Stimulated activated CD4-positive, alpha-beta T cell treated with anti-CD3 and anti-CD28 coated beads, TNF-alpha, amount 100 ng/mL, for 4 hours (primary cell): ENCODE data around the gene DPAGT1.
"Not testable (repeated sequence)": the region's sequence is repeated elsewhere in the genome, so short reads cannot be mapped to it uniquely, and the experiment has no call there.

Experiments used
- DNase-seq, 3 experiments: peaks; one replicate each; pipeline ENCODE4 v3.0.0-alpha.2; 2020; ENCODE audit warnings: low read depth in 3 of 3

DPAGT1 gene

GRCh38 chr11:119115484-119116234 lies 14.0 kb upstream of the DPAGT1 start:
- no peak for DNase-seq

- DNase-seq = no peak
Measured at GRCh38 chr11:119114351-119114750, 12.7 kb upstream of the DPAGT1 start.

- DNase-seq = no peak
Measured at GRCh38 chr11:119113716-119114115, 12.1 kb upstream of the DPAGT1 start.

GRCh38 chr11:119112314-119113020 lies 10.8 kb upstream of the DPAGT1 start:
- no peak for DNase-seq

GRCh38 chr11:119111361-119111925 lies 9.8 kb upstream of the DPAGT1 start:
- DNase-seq = no peak

GRCh38 chr11:119110439-119110838 lies 8.8 kb upstream of the DPAGT1 start:
- DNase-seq = no peak

GRCh38 chr11:119109843-119110242 lies 8.2 kb upstream of the DPAGT1 start:
- no peak for DNase-seq

GRCh38 chr11:119108857-119109221 lies 7.2 kb upstream of the DPAGT1 start:
- no peak for DNase-seq

- DNase-seq = no peak
Measured at GRCh38 chr11:119108146-119108856, 6.6 kb upstream of the DPAGT1 start.

- DNase-seq = no peak
Measured at GRCh38 chr11:119107538-119108145, 6.0 kb upstream of the DPAGT1 start.

GRCh38 chr11:119106564-119107537 lies 5.2 kb upstream of the DPAGT1 start, which contains the start of gene C2CD2L:
Gene C2CD2L, plus strand, starts transcription at chr11:119107344. Its CDS starts 398 bp downstream, at chr11:119107742.
- peak; percentile 76 to 87 (median 79) for DNase-seq

- no peak for DNase-seq
Measured at GRCh38 chr11:119103793-119104192, 2.1 kb upstream of the DPAGT1 start.

- DNase-seq = not testable (repeated sequence)
Measured at GRCh38 chr11:119103161-119103664, 1.6 kb upstream of the DPAGT1 start.

GRCh38 chr11:119100994-119101758 lies 477 bp downstream of the DPAGT1 start:
- no peak for DNase-seq

GRCh38 chr11:119100246-119100970 lies 1.2 kb downstream of the DPAGT1 start:
- DNase-seq = no peak

- DNase-seq = no peak
Measured at GRCh38 chr11:119099711-119100110, 1.9 kb downstream of the DPAGT1 start.

GRCh38 chr11:119095066-119095880 lies 6.4 kb downstream of the DPAGT1 start:
- peak; percentile 96 to 99 (median 99) for DNase-seq

- DNase-seq = peak in 1 of 3 experiments; percentile 35
Measured at GRCh38 chr11:119094816-119095065, 6.9 kb downstream of the DPAGT1 start.
